ENCODE measurements around the gene CAMSAP3.

CAMSAP3 gene

DNA sequence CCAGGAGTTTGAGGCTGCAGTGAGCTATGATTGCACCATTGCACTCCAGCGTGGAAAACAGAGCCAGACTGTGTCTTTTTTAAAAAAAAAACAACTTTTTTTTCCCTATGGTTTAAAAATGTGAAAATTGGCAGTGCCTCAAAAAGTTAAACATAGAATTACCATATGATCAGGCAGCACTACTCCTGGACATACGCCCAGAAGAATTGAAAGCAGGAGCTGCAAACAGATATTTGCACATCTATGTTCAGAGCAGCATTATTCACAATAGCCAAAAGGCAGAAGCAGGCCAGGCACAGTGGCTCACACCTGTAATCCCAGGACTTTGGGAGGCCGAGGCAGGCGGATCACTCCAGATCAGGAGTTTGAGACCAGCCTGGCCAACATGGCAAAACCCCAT is 69.4 kb downstream of the CAMSAP3 start:
- no peak overlapping the region for H3K4me2 ChIP-seq (ENCODE audit: low read length)
- no peak overlapping the region for H2AFZ ChIP-seq (ENCODE audit: low read length)
- no peak overlapping the region for H3K9ac ChIP-seq (ENCODE audit: low read length)
- H3K79me2 ChIP-seq (ENCODE audit: insufficient read depth, low read length), result no peaks in the 10 kb centered on the region
- no peaks in the 10 kb centered on the region for H4K20me1 ChIP-seq (ENCODE audit: insufficient read depth, low read length)
- H3K9me2 ChIP-seq (ENCODE audit: low read depth, low read length), result no peaks in the 10 kb centered on the region
- H3K27ac ChIP-seq (ENCODE audit: low read depth, low read length, poor library complexity, severe bottlenecking), result no peak overlapping the region
- no peaks in the 10 kb centered on the region for H3F3A ChIP-seq (ENCODE audit: insufficient read depth, low read length)
- no peaks in the 10 kb centered on the region; the same call in 1 of the 2 replicates for H3K27me3 ChIP-seq (ENCODE audit: insufficient read depth, low read length)
- no peaks in the 10 kb centered on the region for H3K9me3 ChIP-seq (ENCODE audit: low read length)
- H3K36me3 ChIP-seq (ENCODE audit: insufficient read depth, low read length), result no peaks in the 10 kb centered on the region
- H3K4me3 ChIP-seq (ENCODE audit: low read depth, low read length, poor library complexity, severe bottlenecking), result no peak overlapping the region
- peaks cover under 1% of the 10 kb centered on the region for H3K4me1 ChIP-seq (ENCODE audit: insufficient read depth, low read length, severe bottlenecking)
- no peak for TF ChIP-seq CTCF (IDR thresholded peaks at IDR 0.05; ENCODE audit: low read length)
- no peak for TF ChIP-seq EZH2 (IDR thresholded peaks at IDR 0.05; ENCODE audit: borderline replicate concordance, low read length)
